ENCODE measurements around the gene BAIAP2L2.
"Not testable (repeated sequence)": the region's sequence is repeated elsewhere in the genome, so short reads cannot be mapped to it uniquely, and the experiment has no call there.

Gene BAIAP2L2

GRCh38 chr22:38080474-38080849 is 30.0 kb downstream of the BAIAP2L2 start:
- no peak for DNase-seq

- DNase-seq, result no peak
These were observed 30.7 kb downstream of the BAIAP2L2 start for GRCh38 chr22:38079804-38080203.

GRCh38 chr22:38079208-38079607 is 31.3 kb downstream of the BAIAP2L2 start:
- not testable (repeated sequence) for DNase-seq

- DNase-seq, result no peak
These were observed 32.2 kb downstream of the BAIAP2L2 start for GRCh38 chr22:38078046-38078840.

- no peak for DNase-seq
These were observed 32.9 kb downstream of the BAIAP2L2 start for GRCh38 chr22:38077595-38077994.

- DNase-seq, result no peak
These were observed 33.4 kb downstream of the BAIAP2L2 start for GRCh38 chr22:38077096-38077495.

GRCh38 chr22:38075961-38076360 is 34.5 kb downstream of the BAIAP2L2 start:
- no peak for DNase-seq

GRCh38 chr22:38075105-38075825 is 35.2 kb downstream of the BAIAP2L2 start:
- DNase-seq, result no peak

- DNase-seq, result peak; percentile 43
These were observed 36.0 kb downstream of the BAIAP2L2 start for GRCh38 chr22:38074181-38075104.

- no peak for DNase-seq
These were observed 37.0 kb downstream of the BAIAP2L2 start for GRCh38 chr22:38073150-38074130.

- no peak for DNase-seq
These were observed 37.9 kb downstream of the BAIAP2L2 start for GRCh38 chr22:38072322-38073149.

GRCh38 chr22:38071421-38072321 is 38.8 kb downstream of the BAIAP2L2 start:
- DNase-seq, result no peak

- DNase-seq, result no peak
These were observed 40.1 kb downstream of the BAIAP2L2 start for GRCh38 chr22:38070250-38070921.

- no peak for DNase-seq
These were observed 40.9 kb downstream of the BAIAP2L2 start for GRCh38 chr22:38069372-38070249.

- DNase-seq, result no peak
These were observed 41.7 kb downstream of the BAIAP2L2 start for GRCh38 chr22:38068641-38069371.

- no peak for DNase-seq
These were observed 42.6 kb downstream of the BAIAP2L2 start for GRCh38 chr22:38067761-38068360.

- no peak for DNase-seq
These were observed 43.5 kb downstream of the BAIAP2L2 start for GRCh38 chr22:38067028-38067415.

All from fibroblast of skin of right quadriceps (primary cell).